ENCODE results near the gene PDX1.
A peak's percentile ranks its signal among the peaks of the same experiment; 100 is the strongest.

PDX1 gene

GRCh38 chr13:27922883-27923612, 3.2 kb downstream of the PDX1 start:
- no peak for DNase-seq

GRCh38 chr13:27923794-27924528, 4.2 kb downstream of the PDX1 start:
- DNase-seq: peak; percentile 53

DNA sequence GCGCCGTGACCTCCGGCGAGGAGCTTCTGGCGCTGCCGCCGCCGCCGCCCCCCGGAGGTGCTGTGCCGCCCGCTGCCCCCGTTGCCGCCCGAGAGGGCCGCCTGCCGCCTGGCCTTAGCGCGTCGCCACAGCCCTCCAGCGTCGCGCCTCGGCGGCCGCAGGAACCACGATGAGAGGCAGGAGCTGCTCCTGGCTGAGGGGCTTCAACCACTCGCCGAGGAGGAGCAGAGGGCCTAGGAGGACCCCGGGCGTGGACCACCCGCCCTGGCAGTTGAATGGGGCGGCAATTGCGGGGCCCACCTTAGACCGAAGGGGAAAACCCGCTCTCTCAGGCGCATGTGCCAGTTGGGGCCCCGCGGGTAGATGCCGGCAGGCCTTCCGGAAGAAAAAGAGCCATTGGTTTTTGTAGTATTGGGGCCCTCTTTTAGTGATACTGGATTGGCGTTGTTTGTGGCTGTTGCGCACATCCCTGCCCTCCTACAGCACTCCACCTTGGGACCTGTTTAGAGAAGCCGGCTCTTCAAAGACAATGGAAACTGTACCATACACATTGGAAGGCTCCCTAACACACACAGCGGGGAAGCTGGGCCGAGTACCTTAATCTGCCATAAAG, 4.8 kb downstream of the PDX1 start:
- no peak for DNase-seq

DNA sequence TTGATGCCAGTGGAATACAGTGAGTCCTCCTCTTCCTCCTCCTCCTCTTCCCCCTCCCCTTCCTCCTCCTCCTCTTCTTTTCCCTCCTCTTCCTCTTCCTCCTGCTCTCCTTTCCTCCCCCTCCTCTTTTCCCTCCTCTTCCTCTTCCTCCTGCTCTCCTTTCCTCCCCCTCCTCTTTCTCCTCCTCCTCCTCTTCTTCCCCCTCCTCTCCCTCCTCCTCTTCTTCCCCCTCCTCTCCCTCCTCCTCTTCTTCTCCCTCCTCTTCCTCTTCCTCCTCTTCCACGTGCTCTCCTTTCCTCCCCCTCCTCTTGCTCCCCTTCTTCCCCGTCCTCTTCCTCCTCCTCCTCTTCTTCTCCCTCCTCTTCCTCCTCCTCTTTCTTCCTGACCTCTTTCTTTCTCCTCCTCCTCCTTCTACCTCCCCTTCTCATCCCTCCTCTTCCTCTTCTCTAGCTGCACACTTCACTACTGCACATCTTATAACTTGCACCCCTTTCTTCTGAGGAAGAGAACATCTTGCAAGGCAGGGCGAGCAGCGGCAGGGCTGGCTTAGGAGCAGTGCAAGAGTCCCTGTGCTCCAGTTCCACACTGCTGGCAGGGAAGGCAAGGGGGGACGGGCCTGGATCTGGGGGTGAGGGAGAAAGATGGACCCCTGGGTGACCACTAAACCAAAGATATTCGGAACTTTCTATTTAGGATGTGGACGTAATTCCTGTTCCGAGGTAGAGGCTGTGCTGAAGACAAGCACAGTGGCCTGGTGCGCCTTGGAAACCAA, 5.6 kb downstream of the PDX1 start:
- no peak for DNase-seq

- no peak for DNase-seq
Measured at GRCh38 chr13:27926644-27927434, 7.0 kb downstream of the PDX1 start.

- no peak for DNase-seq
Measured at GRCh38 chr13:27927444-27928352, 7.9 kb downstream of the PDX1 start.

DNA sequence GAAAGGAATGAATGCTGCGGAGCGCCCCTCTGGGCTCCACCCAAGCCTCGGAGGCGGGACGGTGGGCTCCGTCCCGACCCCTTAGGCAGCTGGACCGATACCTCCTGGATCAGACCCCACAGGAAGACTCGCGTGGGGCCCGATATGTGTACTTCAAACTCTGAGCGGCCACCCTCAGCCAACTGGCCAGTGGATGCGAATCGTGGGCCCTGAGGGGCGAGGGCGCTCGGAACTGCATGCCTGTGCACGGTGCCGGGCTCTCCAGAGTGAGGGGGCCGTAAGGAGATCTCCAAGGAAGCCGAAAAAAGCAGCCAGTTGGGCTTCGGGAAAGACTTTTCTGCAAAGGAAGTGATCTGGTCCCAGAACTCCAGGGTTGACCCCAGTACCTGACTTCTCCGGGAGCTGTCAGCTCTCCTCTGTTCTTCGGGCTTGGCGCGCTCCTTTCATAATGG, 8.6 kb downstream of the PDX1 start:
- DNase-seq: no peak

- no peak for DNase-seq
Measured at GRCh38 chr13:27928805-27929753, 9.3 kb downstream of the PDX1 start.

DNA sequence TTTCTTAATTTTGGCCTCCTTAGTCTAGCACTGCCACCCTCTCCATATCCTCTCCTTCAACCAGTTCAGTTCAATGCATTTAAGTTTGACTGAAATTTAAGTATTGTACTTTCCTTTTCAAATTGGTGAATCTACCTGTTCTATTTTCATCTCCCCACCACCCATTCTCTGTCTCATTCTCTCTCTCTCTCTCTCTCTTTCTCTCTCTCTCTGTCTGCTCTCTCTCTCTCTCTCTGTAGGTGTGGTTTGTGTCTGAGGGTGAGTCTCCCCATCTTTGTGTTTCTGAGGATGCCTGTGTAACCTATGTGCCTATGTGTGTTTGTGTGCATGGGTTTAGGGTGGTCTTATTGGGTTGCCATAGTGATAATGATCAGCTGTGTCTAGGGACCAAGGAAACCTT, 10.1 kb downstream of the PDX1 start:
- DNase-seq: no peak

- DNase-seq: no peak
Measured at GRCh38 chr13:27933118-27933517, 13.3 kb downstream of the PDX1 start.

DNA sequence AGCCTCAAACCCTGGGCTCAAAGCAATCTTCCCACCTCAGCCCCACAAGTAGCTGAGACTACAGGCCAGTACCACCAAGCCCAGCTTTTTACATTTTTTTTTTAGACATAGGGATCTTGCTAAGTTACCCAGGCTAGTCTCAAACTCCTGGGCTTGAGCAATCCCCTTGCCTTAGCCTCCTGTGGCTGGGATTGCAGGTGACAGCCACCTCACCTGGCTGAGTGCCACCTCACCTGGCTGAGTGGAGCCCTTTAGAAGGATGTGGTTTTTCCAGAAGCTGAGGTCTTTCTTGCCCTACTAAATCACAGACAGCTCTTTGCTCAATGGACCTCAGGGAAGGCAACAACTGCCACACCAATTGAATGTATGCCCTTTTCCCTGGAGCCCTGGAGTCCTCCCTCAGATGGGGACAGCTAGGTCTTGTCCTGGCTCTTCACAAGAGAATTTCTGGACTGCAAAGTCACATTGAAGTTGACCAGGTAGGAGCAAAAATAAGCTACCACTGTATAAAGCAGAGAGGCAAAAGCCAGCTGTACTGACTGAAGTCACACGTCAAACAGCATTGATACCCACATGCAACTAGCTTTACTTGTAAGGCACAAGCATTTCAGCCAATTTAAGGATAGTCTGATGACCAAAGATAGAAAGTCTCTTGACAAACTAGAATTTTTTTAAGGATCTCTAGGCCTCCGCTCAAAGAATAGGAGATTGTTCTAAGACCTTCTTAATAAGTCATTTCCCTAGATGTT, 14.0 kb downstream of the PDX1 start:
- no peak for DNase-seq

DNA sequence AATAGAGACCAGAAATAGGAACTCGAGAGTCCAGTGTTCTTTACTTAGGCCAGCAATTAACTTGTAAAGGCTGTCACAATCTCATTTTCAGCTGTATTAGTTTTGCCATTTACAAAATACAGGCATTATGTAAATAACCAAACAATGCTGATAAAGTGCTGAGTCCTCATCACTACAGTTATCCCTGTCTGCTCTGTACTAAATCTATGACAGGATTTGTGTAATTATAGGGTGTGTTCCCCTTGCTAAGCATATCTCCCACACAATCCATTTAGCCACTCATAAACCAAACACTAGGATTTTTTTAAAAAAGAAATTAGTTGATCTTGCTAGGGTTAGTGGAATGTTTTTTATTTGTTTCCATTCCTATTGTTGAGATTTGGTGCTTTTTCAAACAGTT, 23.2 kb downstream of the PDX1 start:
- no peak for DNase-seq

DNA sequence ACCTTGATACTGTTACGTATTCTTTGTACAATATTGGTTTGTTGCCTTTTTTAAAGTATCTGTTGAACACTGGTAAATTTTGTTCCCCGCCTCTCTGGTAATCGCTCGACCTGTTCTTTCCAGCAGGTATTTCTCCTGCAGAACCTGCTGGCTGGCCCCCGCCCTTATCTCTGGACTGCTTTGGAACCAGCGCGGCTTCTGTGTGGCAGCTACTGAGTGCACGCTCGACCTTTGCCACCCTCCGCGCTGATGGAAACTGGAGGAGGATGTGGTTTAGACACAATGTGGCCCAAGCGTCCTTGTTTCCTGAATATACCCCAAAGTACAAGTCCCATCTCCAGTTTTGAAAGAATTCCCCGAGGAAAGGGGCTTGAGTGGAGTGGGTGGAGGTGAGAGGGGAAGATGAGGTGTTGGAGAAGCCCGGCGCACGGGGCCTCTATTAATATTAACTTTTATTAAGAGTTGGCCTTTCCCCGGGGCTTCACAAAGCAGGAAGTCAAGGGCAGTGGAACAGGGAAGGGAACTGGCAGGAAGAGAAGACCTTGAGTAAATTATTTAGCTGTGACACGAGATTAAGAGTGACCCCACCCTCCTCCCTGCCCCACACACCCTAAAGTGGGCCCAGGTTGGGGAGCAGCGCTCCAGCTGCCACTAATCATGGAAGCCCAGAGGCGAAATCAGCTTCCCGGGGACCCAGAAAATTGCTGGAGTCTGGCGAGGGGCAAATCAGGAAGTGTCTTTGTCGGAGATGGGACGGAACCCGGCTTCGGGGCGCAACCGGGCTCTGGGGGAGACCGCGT, 33.3 kb downstream of the PDX1 start:
- DNase-seq: no peak

DNA sequence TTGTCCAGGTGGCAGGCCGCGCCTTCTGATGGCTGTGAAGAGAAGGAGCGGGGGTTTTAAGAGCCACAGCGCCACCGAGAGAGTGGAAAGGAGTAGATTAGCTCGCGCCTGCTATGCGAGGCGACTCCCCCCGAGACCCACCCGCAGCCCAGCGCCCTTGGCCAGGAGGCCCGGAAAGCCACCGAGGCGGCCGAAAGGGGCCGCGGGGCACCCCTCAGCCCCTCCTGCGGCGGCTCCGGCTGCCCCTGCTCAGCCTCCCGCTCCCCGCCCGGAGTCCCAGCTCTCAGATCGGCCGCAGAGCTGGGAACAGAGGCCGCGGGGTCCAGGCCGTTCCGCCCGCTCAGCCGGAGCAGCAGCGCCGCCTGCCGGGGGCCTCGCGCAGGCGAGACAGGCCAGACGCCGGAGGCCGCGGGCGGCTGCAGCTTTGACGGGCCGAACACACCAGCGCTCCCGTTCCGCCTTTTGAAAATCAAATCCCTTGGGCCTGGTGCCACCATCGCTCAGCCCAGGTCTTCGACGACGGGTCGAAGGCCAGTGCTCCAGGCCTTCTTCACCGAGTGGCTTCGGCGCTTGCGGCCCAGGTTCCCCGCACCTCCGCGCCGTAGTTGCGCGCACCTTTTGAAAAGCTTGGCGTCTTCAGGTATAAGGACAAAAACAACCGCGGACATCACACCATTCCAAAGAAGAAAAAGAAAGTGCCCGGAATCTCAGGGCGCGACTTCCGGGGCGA, 34.0 kb downstream of the PDX1 start:
- DNase-seq: peak; percentile 86

GRCh38 chr13:27954406-27954851, 34.6 kb downstream of the PDX1 start:
- DNase-seq: no peak

- no peak for DNase-seq
Measured at GRCh38 chr13:27955014-27955591, 35.3 kb downstream of the PDX1 start.

Data from hematopoietic multipotent progenitor cell treated with erythropoietin and hydrocortisone succinate and interleukin-3 and kit ligand, for 4 days (in vitro differentiated cells).